ENCODE measurements around the gene JAK2. TPM values are rescaled to one million over a fixed set of nuclear protein-coding genes. Genes with fewer than 3 reads are reported as not detected.
A peak's percentile ranks its signal among the peaks of the same experiment; 100 is the strongest.

JAK2 gene
- total and polyA plus RNA-seq, 10 of the 15 experiments (the other 5 are each of a cell fraction or from before 2014, with no cell fraction given), result 4.1 to 22.9 (median 13.7) TPM

DNA sequence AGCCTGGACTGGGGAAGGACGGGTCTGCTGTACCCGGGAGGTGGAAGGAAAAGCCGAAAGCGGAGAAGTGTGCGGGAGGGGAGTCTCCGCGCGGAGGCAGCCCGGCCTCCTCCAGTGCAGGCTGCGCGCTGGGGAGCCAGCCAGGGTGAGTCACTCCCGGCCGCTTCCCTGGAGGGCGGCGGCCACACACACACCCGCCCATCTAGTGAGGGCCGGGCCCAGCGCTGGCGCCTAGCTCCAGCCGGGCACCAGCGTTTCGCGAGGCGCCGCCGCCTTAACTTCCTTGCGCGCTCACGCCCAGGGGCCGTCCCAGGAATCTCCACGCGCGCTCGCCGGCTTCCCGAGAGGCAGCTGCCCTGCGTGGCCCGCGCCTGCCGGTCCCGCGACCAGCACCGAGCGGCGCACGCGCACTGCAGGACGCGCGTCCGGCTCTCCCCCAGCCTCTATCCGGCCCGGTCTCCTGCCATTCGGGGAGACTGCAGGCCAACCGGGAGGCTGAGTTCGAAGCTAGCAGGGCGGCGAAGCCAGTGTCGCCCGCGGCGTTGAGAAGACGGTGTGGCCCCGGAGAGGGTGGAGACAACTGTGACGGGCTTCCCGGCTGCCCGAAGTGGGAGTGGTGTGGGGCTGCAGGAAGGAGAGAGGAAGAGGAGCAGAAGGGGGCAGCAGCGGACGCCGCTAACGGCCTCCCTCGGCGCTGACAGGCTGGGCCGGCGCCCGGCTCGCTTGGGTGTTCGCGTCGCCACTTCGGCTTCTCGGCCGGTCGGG is at the start of gene JAK2 (continued):
- TF ChIP-seq, protein P1, sequence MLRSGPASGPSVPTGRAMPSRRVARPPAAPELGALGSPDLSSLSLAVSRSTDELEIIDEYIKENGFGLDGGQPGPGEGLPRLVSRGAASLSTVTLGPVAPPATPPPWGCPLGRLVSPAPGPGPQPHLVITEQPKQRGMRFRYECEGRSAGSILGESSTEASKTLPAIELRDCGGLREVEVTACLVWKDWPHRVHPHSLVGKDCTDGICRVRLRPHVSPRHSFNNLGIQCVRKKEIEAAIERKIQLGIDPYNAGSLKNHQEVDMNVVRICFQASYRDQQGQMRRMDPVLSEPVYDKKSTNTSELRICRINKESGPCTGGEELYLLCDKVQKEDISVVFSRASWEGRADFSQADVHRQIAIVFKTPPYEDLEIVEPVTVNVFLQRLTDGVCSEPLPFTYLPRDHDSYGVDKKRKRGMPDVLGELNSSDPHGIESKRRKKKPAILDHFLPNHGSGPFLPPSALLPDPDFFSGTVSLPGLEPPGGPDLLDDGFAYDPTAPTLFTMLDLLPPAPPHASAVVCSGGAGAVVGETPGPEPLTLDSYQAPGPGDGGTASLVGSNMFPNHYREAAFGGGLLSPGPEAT (IDR thresholded peaks at IDR 0.05; ENCODE audit: low read depth), result peak; percentile 27
- TF ChIP-seq CBX5 (IDR thresholded peaks at IDR 0.05; ENCODE audit: low read depth) (peak; percentile 63; the same call in 1 of the 2 replicates), YY1 (IDR thresholded peaks at IDR 0.05; ENCODE audit: low read depth, low read length) (peak; percentile 28; the same call in 1 of the 2 replicates), HDGF (IDR thresholded peaks at IDR 0.05) (peak; percentile 77; the same call in 1 of the 2 replicates), CBFB (IDR thresholded peaks at IDR 0.05; ENCODE audit: low read depth) (peak; percentile 4; the same call in 1 of the 2 replicates), NBN (IDR thresholded peaks at IDR 0.05) (peak; percentile 53; the same call in 1 of the 2 replicates), SMARCA5 (IDR thresholded peaks at IDR 0.05) (peak; percentile 93), IRF4 (IDR thresholded peaks at IDR 0.05; ENCODE audit: low read depth, low read length) (peak; percentile 33; the same call in 1 of the 2 replicates), MXI1 (IDR thresholded peaks at IDR 0.05; ENCODE audit: low read depth, low read length) (peak; percentile 43; the same call in 1 of the 2 replicates), ASH2L (IDR thresholded peaks at IDR 0.05; ENCODE audit: borderline replicate concordance, low read depth) (peak; percentile 78; the same call in 1 of the 2 replicates), BACH1 (IDR thresholded peaks at IDR 0.05; ENCODE audit: borderline replicate concordance) (peak; percentile 93), STAT3 (IDR thresholded peaks at IDR 0.05; ENCODE audit: low read depth, low read length) (no peak), SMAD5 (IDR thresholded peaks at IDR 0.05; ENCODE audit: low read depth) (peak; percentile 66; the same call in 1 of the 2 replicates), RAD21 (IDR thresholded peaks at IDR 0.05; ENCODE audit: insufficient read depth, low read depth, low read length) (peak; percentile 24), CREM (IDR thresholded peaks at IDR 0.05; ENCODE audit: low read depth) (0 out of 2 replicates have a peak, but pooled peaks have one; percentile 58)
- TF ChIP-seq, protein P2, sequence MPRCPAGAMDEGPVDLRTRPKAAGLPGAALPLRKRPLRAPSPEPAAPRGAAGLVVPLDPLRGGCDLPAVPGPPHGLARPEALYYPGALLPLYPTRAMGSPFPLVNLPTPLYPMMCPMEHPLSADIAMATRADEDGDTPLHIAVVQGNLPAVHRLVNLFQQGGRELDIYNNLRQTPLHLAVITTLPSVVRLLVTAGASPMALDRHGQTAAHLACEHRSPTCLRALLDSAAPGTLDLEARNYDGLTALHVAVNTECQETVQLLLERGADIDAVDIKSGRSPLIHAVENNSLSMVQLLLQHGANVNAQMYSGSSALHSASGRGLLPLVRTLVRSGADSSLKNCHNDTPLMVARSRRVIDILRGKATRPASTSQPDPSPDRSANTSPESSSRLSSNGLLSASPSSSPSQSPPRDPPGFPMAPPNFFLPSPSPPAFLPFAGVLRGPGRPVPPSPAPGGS (IDR thresholded peaks at IDR 0.05; ENCODE audit: borderline replicate concordance, insufficient read depth, low read depth, low read length, poor library complexity, severe bottlenecking), result peak; percentile 30
- TF ChIP-seq, protein P3, sequence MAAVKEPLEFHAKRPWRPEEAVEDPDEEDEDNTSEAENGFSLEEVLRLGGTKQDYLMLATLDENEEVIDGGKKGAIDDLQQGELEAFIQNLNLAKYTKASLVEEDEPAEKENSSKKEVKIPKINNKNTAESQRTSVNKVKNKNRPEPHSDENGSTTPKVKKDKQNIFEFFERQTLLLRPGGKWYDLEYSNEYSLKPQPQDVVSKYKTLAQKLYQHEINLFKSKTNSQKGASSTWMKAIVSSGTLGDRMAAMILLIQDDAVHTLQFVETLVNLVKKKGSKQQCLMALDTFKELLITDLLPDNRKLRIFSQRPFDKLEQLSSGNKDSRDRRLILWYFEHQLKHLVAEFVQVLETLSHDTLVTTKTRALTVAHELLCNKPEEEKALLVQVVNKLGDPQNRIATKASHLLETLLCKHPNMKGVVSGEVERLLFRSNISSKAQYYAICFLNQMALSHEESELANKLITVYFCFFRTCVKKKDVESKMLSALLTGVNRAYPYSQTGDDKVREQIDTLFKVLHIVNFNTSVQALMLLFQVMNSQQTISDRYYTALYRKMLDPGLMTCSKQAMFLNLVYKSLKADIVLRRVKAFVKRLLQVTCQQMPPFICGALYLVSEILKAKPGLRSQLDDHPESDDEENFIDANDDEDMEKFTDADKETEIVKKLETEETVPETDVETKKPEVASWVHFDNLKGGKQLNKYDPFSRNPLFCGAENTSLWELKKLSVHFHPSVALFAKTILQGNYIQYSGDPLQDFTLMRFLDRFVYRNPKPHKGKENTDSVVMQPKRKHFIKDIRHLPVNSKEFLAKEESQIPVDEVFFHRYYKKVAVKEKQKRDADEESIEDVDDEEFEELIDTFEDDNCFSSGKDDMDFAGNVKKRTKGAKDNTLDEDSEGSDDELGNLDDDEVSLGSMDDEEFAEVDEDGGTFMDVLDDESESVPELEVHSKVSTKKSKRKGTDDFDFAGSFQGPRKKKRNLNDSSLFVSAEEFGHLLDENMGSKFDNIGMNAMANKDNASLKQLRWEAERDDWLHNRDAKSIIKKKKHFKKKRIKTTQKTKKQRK (IDR thresholded peaks at IDR 0.05; ENCODE audit: low read depth, low read length), result no peak
- TF ChIP-seq, protein P4, sequence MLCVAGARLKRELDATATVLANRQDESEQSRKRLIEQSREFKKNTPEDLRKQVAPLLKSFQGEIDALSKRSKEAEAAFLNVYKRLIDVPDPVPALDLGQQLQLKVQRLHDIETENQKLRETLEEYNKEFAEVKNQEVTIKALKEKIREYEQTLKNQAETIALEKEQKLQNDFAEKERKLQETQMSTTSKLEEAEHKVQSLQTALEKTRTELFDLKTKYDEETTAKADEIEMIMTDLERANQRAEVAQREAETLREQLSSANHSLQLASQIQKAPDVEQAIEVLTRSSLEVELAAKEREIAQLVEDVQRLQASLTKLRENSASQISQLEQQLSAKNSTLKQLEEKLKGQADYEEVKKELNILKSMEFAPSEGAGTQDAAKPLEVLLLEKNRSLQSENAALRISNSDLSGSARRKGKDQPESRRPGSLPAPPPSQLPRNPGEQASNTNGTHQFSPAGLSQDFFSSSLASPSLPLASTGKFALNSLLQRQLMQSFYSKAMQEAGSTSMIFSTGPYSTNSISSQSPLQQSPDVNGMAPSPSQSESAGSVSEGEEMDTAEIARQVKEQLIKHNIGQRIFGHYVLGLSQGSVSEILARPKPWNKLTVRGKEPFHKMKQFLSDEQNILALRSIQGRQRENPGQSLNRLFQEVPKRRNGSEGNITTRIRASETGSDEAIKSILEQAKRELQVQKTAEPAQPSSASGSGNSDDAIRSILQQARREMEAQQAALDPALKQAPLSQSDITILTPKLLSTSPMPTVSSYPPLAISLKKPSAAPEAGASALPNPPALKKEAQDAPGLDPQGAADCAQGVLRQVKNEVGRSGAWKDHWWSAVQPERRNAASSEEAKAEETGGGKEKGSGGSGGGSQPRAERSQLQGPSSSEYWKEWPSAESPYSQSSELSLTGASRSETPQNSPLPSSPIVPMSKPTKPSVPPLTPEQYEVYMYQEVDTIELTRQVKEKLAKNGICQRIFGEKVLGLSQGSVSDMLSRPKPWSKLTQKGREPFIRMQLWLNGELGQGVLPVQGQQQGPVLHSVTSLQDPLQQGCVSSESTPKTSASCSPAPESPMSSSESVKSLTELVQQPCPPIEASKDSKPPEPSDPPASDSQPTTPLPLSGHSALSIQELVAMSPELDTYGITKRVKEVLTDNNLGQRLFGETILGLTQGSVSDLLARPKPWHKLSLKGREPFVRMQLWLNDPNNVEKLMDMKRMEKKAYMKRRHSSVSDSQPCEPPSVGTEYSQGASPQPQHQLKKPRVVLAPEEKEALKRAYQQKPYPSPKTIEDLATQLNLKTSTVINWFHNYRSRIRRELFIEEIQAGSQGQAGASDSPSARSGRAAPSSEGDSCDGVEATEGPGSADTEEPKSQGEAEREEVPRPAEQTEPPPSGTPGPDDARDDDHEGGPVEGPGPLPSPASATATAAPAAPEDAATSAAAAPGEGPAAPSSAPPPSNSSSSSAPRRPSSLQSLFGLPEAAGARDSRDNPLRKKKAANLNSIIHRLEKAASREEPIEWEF (IDR thresholded peaks at IDR 0.05; ENCODE audit: insufficient replicate concordance, low read depth, low read length), result no peak
